ENCODE data around the gene PSMC2.

PSMC2 gene

DNA sequence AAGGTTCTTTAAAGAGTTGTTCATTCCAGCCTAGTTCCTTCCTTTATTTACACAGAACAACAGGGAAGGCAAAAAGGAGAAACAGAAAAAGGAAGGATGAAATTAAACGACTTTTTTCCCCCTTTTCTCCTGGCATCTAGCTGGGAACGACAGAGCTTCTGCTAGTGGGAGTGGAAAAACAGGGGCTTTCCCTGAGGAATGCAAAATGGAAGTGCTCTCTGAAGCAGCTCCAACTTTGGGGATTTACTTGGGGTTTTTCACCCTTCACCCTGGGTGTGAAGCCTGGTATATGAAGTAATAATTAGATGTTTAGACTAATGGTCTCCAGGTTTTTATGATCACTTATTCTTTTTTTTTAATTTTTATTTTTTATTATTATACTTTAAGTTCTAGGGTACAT lies 46.0 kb upstream of the PSMC2 start:
- H3K79me2 ChIP-seq (ENCODE audit: low read length): peaks cover 55% of the 10 kb centered on the region

DNA sequence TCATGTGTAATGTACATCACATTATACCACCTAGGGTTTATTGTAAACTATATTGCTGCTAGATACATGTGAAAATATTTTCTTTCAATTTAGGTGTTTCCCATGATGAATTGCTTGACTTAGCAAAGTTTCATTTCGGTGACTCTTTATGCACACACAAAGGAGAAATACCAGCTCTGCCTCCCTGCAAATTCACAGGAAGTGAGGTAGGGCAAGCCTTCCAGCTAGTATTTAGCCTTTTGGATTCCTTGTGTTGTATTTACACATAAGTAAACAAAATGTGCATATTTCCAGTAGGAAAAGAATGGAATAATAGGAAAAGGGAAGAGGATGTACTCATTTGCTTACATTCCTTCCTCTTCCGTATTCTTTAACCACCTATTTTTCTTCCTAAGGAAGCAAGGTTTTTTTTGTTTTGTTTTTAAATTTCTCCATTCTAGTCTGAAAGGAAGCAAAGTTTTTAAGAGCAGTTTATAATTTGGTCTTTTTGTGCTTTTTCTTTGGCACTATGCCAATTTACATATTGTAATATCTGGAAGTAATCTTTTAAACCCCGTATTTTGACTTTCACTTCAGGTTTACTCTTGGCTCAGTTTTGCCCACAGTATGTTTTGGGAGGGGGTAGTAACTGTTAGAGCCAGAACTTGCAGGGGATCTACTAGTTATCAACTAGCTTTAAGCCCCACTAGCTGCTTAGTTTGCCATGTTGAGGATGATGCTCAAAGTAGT lies 39.8 kb upstream of the PSMC2 start:
- Histone ChIP-seq H3K4me2 (ENCODE audit: low read depth, low read length) (no peak overlapping the region), H3K27ac (ENCODE audit: low read length) (no peak overlapping the region), H3K36me3 (replicated peaks; ENCODE audit: insufficient read depth, low read length) (peaks cover 33% of the 10 kb centered on the region; the same call in 1 of the 2 replicates), H3K9ac (ENCODE audit: low read length) (no peak overlapping the region), H3K27me3 (replicated peaks; ENCODE audit: insufficient read depth, low read length) (no peaks in the 10 kb centered on the region), H2AFZ (ENCODE audit: low read length) (no peak overlapping the region), H3K4me1 (ENCODE audit: low read length) (no peaks in the 10 kb centered on the region), H3F3A (ENCODE audit: insufficient read depth, low read length) (no peaks in the 10 kb centered on the region), H3K79me2 (ENCODE audit: low read length) (peaks cover 9% of the 10 kb centered on the region), H3K9me3 (replicated peaks; ENCODE audit: insufficient read depth, low read length) (no peaks in the 10 kb centered on the region), H3K4me3 (ENCODE audit: low read length) (no peak overlapping the region), H3K9me2 (replicated peaks; ENCODE audit: insufficient read depth, low read length) (no peaks in the 10 kb centered on the region), H4K20me1 (ENCODE audit: insufficient read depth, low read length) (no peaks in the 10 kb centered on the region)
- no peak for DNase-seq
- TF ChIP-seq EZH2 (optimal IDR thresholded peaks at IDR 0.05; ENCODE audit: low read depth, low read length) (no peak), EZH2phosphoT487 (IDR thresholded peaks at IDR 0.05; ENCODE audit: low read length) (no peak)
- TF ChIP-seq, protein P1, sequence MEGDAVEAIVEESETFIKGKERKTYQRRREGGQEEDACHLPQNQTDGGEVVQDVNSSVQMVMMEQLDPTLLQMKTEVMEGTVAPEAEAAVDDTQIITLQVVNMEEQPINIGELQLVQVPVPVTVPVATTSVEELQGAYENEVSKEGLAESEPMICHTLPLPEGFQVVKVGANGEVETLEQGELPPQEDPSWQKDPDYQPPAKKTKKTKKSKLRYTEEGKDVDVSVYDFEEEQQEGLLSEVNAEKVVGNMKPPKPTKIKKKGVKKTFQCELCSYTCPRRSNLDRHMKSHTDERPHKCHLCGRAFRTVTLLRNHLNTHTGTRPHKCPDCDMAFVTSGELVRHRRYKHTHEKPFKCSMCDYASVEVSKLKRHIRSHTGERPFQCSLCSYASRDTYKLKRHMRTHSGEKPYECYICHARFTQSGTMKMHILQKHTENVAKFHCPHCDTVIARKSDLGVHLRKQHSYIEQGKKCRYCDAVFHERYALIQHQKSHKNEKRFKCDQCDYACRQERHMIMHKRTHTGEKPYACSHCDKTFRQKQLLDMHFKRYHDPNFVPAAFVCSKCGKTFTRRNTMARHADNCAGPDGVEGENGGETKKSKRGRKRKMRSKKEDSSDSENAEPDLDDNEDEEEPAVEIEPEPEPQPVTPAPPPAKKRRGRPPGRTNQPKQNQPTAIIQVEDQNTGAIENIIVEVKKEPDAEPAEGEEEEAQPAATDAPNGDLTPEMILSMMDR (IDR thresholded peaks at IDR 0.05; ENCODE audit: low read length): no peak

More for the DNA sequence above, 46.0 kb upstream of the PSMC2 start:
- Histone ChIP-seq H3K36me3 (replicated peaks; ENCODE audit: insufficient read depth, low read length) (peaks cover 26% of the 10 kb centered on the region; the same call in 1 of the 2 replicates), H3K4me1 (ENCODE audit: low read length) (peaks cover 17% of the 10 kb centered on the region), H3K9me2 (replicated peaks; ENCODE audit: insufficient read depth, low read length) (no peaks in the 10 kb centered on the region), H3K9me3 (replicated peaks; ENCODE audit: insufficient read depth, low read length) (no peaks in the 10 kb centered on the region), H3K27ac (ENCODE audit: low read length) (no peak overlapping the region), H3F3A (ENCODE audit: insufficient read depth, low read length) (peaks cover 10% of the 10 kb centered on the region), H3K27me3 (replicated peaks; ENCODE audit: insufficient read depth, low read length) (no peaks in the 10 kb centered on the region), H3K9ac (ENCODE audit: low read length) (no peak overlapping the region), H3K4me2 (ENCODE audit: low read depth, low read length) (no peak overlapping the region), H3K4me3 (ENCODE audit: low read length) (no peak overlapping the region), H4K20me1 (ENCODE audit: insufficient read depth, low read length) (no peaks in the 10 kb centered on the region), H2AFZ (ENCODE audit: low read length) (no peak overlapping the region)
- no peak for TF ChIP-seq EZH2 (optimal IDR thresholded peaks at IDR 0.05; ENCODE audit: low read depth, low read length)
- TF ChIP-seq EZH2phosphoT487 (IDR thresholded peaks at IDR 0.05; ENCODE audit: low read length): no peak
- TF ChIP-seq, protein P1 (IDR thresholded peaks at IDR 0.05; ENCODE audit: low read length): no peak
- no peak for DNase-seq

DNA sequence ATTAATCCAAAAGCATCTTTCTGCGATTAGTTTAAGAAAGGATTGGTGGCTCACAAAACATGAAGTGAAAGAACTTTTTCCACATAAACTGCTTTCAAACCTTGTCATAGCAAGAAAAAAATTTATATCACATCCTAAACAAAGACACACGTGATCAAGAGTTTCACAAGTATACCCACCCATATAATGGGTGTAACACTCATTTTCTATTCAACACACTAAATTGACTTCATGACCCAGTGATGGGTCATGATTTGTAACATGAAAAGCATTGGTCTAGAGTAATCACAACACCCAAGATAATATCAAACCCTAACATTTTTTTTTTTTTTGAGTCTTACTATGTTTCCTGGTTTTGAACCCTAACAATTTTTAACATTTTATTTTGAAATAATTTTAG lies 32.6 kb upstream of the PSMC2 start:
- Histone ChIP-seq H3K9ac (ENCODE audit: low read length) (no peak overlapping the region), H3F3A (ENCODE audit: insufficient read depth, low read length) (0 out of 2 replicates have a peak, but pooled peaks cover 4% of the 10 kb centered on the region), H4K20me1 (ENCODE audit: insufficient read depth, low read length) (no peaks in the 10 kb centered on the region), H3K9me2 (replicated peaks; ENCODE audit: insufficient read depth, low read length) (no peaks in the 10 kb centered on the region), H3K9me3 (replicated peaks; ENCODE audit: insufficient read depth, low read length) (no peaks in the 10 kb centered on the region), H3K4me3 (ENCODE audit: low read length) (no peak overlapping the region), H3K27ac (ENCODE audit: low read length) (no peak overlapping the region), H3K79me2 (ENCODE audit: low read length) (peaks cover 15% of the 10 kb centered on the region; the same call in 1 of the 2 replicates), H3K27me3 (replicated peaks; ENCODE audit: insufficient read depth, low read length) (no peaks in the 10 kb centered on the region), H2AFZ (ENCODE audit: low read length) (no peak overlapping the region), H3K4me2 (ENCODE audit: low read depth, low read length) (no peak overlapping the region), H3K4me1 (ENCODE audit: low read length) (no peaks in the 10 kb centered on the region), H3K36me3 (replicated peaks; ENCODE audit: insufficient read depth, low read length) (peaks cover 43% of the 10 kb centered on the region)
- TF ChIP-seq EZH2phosphoT487 (IDR thresholded peaks at IDR 0.05; ENCODE audit: low read length): no peak
- TF ChIP-seq, protein P1 (IDR thresholded peaks at IDR 0.05; ENCODE audit: low read length): no peak
- TF ChIP-seq EZH2 (optimal IDR thresholded peaks at IDR 0.05; ENCODE audit: low read depth, low read length): no peak
- no peak for DNase-seq

Data from MM.1S (cell line).